HG03097 (cell line): ENCODE measurements around the gene CCDC192.
A peak's percentile ranks its signal among the peaks of the same experiment; 100 is the strongest.

Experiments used
- ATAC-seq: cut with Tn5 transposase; IDR thresholded peaks from one replicate; pipeline ENCODE4 v1.9.1; 2021; ENCODE audit not compliant: unreplicated experiment, low FRiP score

Gene CCDC192

DNA sequence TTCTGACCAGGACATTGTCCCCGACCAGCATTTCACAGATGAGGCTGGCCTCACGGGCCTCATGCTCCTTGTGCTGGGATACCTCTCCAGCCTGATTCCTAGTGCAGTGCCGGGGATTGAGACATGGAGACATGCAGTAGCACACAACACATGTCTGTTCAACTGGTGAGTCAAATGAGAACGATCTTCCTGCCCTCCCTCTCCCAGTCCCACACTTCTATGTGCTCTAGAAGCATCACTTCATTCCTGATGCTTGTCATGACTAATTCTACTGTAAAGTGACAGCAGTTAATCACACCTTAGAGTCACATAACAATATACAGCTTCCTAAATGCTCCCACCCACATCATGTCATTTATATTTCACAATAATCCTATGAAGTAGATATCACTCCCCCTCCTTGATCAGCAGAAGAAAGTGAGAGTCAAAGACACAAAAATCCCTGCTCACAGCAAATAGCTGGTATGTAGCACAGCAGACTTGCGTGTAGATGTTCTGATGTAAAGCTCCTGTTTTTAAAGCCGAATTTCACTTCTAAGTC is 101.8 kb downstream of the CCDC192 start:
- ATAC-seq: no peak

DNA sequence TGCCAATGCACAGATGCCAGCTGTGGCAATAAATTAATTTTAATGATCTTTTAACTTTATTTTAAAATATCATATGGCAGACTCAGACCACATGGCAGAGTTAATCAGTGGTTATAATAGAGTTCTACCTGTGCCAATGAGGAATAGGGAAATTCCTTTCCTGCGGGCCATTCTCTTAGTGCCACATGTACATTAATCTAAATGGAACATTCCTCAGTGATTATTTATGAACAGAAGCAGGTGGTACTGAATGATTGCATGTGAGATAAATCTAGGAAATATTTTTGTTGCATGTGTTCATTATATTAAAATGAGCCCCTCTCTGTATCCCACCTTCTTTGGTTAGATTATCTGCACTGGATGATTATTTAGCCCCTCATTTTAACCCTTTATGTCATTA is 102.3 kb downstream of the CCDC192 start:
- no peak for ATAC-seq

DNA sequence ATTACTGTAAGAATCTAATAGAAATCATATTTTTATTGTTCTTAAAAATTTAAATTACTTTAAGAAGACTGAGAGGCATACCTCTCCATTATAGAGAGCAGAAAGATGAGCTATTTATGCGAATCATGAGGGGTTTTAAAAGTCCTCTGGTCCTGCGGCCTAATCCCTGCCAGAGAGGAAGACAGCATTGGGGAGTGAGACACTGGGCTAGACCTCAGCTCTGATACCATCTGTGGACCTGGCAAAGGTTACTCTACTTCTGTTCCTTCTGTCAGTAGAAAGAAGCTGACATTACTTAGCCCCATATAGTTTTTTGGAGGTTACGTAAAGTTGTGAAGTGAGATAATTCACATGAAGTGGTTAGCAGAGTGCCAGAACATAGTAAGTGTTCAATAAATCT is 103.6 kb downstream of the CCDC192 start:
- ATAC-seq: no peak

DNA sequence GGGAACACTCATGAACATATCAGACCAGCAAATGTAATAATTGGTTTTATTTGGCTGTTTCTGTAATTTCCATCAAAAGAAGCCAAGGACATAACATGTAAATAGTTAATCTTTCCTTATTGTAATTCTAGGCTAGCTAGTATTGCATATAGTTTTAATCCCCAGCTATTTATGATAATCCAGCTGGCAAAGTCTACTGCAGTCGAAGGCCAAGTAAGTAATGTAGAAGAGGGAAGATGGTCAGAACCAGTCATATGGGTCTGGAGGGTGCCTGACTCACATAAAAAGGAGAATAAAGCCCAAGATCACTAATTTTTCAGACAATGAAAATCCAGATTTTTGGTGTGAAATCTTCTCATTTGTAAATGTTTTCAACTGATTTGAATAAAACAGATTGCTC is 106.3 kb downstream of the CCDC192 start:
- ATAC-seq: no peak

DNA sequence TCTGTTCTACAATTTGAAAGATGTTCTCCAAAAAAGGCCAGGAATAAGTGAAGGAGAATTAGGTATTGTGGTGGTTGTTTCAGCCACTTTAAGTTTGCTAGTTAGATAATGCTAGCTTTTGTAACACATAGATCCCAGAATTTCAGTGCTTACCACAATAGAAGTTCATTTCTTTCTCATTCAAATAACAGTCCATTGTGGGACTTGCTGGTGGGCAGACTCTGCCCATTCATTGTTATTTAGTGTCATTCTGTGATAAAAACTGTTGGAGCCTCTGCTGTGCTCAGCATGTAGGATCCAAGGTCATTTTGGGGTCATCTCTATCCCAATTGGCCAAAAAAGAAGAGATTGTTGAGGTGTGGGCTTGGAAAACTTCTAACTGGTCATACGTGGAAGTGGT is 106.8 kb downstream of the CCDC192 start:
- ATAC-seq: no peak

DNA sequence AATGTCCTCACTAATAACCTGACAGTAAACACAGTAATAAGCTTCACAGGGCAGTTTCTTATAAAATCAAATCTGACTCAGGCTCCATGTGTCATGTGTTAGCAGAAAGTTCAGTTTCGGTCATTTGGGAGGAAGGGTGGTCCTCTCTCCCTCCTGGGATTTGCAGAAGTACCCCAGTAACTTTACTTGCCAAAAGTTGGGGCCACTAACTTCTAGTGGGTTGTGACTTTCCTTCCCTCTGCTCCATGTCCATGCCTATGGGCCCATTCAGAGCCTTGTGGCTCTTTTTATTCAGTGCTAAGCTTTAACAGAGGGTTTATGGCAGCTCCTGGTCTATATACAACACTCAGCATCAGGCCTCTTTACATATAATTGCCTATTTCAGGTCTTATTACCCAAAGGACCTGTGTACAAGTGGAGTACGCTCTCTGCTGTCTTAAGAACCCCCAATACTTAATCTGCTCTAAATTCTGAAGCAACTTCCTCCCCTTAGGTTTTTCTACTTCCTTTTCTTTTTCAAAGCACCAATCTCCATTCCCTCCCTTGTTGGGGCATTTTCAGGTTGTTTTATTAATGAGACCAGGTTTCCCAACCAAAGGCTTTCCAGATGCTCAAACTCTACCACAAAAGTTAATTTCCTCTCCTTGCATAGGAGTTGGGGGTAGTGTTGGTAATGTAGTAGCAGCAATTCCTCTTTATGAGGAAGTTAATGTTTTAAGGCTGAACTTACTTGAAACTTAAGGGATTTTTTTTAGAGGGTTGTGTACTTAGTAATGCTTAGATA is 107.7 kb downstream of the CCDC192 start:
- ATAC-seq: no peak

DNA sequence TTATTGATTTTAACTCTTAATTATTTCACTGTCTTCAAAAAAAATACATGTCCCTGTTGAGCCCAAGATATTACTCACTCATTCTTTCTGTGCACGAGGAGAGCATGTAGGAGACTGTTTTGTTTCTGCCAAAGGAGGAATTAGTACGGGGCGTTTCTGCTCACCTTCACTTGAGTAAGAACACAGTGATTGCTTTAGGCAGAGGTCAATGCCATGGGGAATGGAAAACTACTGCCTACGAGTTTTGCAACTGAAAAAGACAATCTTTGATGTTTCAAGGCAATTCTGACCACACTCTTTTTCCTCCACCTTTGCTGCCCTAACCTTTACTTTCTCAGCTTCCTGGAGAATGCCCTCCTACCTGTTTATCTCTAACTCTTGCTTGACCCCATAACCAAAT is 109.4 kb downstream of the CCDC192 start:
- no peak for ATAC-seq

DNA sequence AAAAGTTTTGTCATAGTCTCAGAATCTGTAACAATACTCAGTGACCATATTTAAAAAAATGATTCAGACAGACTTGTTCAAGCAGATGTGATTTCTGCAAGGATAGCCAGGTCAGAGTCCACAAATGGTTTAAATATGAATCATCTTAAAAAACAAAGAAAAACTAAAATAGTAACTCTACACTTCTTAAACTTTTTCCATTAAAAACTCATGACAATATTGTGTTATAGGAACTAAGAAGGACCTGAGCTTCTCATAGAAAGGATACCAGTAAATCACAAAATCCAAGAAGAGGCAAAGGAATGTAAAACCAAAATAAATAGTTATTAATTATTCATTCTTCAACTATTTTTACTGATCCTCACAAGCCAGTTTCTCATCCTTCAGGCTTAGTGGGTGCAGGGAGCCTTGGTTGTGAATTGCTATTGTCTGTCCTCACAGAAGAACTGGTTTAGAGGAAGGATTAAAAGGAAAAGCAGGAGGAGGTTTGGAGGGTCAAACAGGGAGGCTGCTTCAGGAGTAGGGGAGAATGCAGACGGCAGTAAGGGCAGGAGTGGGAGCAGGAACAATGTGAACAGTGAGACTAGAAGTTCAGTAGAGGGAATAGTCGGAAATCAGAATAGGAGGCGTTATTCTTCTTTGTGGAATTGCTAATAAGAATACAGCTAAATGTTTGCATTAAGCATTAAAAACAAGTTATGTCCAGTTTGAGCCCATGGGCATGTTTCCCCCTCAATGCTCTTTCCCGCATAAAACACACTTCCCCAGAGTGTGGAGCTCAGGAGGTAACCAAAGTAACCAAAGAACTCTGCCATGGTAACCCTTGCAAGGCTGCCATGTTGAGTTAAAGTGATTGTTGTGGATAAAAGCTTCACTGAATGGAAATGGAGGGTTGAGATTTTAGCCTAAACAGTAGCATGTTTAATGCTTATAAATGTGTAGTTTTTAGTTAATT is 110.7 kb downstream of the CCDC192 start:
- ATAC-seq: no peak

DNA sequence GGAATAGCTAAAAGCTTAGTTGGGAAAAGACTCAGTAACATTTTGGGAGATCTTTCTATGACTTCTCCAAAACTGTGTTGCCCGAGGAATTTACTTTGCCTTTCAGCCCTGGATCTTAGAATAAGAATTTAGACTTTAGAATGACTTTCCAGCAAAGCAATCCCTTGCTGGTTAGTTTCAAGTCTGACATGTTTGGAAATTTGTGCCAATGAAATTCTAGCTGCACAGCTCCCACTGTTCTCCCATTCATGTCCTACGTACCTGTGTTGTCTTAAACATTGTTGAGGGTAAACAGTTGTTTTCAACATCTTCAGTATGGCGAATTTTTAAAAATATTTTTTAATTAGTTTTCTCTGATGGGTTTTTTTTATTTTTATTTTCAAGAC is 111.4 kb downstream of the CCDC192 start:
- no peak for ATAC-seq

DNA sequence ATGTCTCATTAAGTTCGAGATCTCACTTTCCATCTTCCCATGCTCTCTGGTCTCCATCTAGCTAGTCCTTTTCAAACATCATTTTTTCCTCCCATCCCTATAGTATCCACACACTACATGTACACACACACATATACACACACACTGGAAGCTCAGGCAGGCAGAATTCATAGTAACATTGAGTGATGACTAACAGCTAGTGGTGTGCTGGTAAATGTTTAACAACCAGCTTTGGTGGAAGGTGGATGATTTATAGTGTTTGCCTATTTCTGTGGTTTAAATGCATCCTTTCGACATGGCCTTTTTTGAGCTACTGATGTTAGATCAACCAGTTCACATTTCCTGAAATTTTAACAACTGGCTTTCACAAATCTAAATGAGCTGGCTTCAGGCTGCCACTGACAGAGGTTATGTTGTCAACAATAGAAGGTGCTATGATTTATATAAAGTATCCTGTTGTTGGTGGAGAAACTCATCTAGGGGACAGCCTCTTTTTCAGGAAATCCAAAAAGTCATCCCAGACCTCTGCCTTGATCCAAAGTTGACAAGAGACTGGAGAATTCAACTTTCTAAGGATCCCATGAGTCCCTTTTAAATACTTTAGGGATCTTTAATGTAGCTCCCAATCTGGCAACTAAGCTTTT is 117.8 kb downstream of the CCDC192 start:
- ATAC-seq: peak; percentile 98

DNA sequence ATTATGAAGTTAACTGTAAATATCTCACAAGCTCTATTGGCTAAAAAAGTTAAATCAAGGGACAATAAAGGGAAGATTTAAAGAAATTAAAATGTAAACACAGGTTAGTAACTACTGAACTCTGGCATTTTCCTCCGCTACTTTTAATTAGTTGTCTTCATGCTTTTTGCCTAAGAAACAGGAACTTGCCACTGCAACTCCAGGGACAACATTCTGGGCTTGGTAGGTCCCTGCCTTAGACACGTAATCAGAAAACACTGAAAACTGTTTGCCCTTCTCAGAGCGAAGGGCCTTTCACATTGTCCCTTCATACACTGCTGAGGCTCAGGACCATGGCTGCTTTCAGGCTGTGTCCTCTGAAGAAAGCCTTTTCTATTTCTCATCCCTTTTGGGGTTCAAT is 118.7 kb downstream of the CCDC192 start:
- no peak for ATAC-seq

DNA sequence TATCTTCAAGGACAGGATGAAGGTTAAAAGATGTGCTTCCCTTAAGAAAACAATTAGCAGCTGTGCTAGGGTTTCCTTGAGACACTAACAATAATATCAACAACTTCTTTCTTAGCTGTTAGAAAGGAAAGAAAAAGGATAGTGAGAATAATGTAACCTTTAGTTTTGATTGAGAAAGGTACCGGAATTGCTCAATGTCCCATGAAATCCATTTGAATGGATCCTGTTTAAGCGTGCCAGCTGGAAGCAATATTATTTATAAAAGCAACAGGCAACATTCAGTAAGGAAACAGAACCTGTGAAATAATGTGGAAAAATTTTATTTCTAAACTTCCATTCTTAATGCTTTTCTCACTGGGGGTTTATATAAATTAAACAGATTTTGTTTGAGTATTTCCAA is 120.9 kb downstream of the CCDC192 start:
- ATAC-seq: no peak

DNA sequence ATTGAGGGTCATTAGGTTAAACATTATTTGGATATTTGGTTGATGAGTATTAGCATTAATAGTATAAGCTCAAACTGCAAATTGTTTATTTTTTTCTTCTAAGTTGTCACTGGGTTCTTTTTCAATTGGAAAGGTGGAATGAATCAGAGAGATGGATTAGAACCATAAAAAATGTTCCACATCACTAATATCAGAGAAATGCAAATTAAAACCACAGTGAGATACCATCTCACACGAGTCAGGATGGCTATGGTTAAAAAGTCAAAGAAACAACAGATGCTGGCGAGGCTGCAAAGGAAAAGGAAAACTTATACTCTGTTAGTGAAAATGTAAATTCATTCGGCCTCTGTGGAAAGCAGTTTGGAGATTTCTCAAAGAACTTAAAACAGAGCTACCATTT is 122.8 kb downstream of the CCDC192 start:
- no peak for ATAC-seq

DNA sequence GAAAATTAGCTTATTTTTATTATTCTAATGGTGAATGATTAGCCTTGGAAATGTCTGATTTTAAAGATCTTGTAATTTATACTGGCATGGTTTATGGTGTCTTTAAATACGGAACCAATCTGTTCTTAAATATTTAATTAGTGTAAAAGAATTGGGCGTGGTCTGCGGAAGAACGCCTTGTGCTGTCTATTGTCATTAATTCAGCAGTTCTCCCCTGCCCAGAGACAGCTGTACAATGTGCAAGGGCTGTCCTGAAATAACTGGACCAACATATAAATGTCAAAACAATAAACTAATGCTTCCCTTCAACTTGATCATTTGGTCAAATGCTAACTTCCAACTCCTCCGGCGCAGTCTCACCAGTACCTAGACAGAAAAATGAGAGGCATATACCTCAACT is 124.3 kb downstream of the CCDC192 start:
- ATAC-seq: no peak

DNA sequence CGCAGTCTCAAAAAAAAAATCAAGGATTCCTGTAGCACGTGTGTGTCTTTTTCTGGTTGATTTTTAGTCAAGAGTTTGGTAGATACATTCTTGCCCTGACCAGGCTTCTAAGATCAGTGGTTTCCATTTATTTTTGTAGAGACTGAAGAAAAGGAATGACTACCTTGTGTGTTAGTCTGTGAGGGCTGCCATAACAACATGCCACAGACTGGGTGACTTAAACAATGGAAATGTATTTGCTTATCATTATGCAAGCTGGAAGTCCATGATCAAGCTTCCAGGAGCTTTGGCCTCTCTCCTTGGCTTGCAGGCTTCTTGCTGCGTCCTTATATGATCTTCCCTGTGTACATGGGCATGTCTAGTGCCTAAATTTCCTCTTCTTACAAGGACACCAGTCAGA is 127.0 kb downstream of the CCDC192 start:
- no peak for ATAC-seq

DNA sequence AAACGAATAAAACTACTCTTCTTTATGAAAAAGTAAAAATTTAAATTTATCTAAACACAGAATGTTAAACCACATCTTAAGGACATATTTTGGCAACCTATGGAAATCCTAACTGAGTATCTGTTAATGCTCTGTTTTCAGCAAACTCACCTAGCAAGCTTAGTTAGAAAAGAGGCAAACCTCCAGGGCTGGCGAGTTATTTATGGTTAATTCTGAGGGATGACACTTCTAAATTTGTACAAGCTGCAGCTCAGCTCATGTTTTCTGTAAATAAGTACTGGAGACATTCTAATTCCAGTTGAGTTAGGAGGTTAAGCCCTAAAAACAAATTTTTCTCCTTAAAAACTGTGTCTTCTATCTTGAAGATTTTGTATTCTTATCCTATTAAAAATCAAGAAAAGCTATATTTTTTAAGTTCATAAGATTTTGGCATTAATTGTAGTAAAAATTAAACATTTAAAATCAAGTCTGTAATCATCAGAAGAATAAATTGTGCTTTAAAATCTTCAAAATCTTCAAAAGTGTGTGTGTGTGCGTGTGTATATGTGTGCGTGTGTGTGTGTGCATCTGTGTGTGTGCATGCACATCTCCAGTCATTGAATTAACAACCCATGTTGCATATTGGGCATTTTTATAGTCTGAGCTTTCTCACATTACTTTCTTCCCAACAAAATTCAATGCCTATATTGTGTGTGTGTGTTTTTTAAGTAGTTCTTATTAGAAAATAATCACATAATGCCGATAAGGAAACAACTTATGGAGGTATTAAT is 127.8 kb downstream of the CCDC192 start:
- ATAC-seq: no peak

DNA sequence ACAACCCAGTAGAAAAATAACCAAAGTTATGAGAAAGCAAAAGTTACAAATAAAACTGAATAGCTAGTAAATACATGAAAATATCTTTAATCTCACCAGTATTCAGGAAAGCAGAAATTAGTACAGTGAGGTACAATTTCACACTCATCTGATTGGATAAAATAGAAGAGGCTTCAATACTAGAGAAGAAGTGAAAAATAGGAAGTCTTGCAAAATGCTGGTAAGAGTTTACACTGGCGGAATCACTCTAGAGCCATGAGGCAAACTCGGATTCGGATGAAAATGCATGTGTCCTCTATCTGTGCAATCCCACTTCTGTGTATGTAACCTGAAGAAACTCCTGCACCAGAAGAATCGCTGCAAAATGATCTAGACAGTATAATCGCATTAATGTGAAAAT is 128.9 kb downstream of the CCDC192 start:
- no peak for ATAC-seq

DNA sequence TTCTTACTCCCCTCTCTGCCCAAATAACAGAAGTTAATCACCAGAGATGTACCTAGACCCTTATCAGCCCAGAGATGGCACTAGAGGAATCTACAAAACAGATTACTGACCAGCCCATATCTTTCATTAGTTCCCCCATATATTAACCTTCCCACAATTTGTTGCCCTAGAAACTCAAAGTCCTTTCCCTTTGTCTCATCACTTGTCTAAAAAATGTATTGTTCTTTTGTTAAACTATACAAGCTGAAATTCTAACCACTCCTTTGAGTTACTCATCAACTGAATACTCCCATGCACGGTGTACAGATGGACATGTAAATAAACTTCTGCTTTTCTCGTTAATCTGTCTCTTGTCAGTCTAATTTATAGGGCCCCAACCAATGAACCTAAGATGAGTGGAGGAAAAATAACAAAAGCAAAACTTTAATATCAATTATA is 130.9 kb downstream of the CCDC192 start:
- ATAC-seq: peak; percentile 65

DNA sequence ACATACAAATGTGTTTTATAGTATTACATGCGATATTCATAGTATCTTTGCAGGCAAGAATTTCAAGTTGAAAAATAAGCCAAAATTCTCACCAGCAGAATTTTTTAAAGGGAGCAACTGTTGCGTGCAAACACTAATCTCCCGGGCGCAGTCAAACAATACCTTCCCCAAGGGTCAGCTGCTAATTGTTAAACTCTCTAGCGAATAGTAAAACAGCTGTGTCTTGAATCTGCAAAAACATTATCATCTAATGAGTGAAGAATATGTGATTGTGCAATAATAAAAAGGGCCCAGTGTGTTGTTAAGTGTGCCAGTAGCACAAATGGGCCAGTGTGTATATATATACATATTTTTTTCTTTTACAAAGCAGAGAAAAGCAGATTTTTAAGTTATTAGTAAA is 131.4 kb downstream of the CCDC192 start:
- ATAC-seq: no peak

DNA sequence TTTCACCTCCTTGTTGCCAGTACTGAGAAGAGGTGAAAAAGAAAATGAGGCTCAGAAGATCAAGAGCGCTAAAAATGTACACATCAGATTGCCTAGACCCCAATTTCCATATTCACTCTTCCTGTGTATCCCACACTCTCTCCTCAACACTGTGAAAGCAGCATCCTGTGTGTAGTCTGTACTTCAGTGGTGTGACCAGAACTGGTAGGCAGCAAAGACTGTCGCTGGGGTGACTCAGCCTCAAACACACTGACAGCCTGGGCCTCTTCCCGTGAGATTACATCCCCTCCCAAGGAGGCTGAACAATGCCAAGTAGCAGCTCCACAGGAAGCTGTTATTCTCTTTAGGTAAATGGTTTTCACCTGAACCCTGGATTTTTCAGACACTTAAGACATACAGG is 135.5 kb downstream of the CCDC192 start:
- no peak for ATAC-seq
